ENCODE data around the gene PGS1. TPM values are rescaled to one million over a fixed set of nuclear protein-coding genes. Genes with fewer than 3 reads are reported as not detected.
A peak's percentile ranks its signal among the peaks of the same experiment; 100 is the strongest.

PGS1 gene
- total and polyA plus RNA-seq, 2 donors from 2014 or later, result 15.6 to 65.4 TPM

GRCh38 chr17:78358538-78359320 lies 19.7 kb upstream of the PGS1 start:
- peak overlapping the region; percentile 83 to 95 for H3K27ac ChIP-seq (ENCODE audit: low read depth in 2 of 2, low read length in 2 of 2)
- FAIRE-seq, result no peak
- peaks cover 0 to 9% (median 3%) of the 10 kb centered on the region in 3 donors for H3K36me3 ChIP-seq (ENCODE audit: control insufficient read depth in 2 of 3, insufficient read depth in 3 of 3, low read length in 3 of 3)
- peak overlapping the region; percentile 28 to 81 (median 72) for H3K4me3 ChIP-seq (ENCODE audit: low read length in 3 of 3)
- no peaks in the 10 kb centered on the region for H3K9me3 ChIP-seq (ENCODE audit: control insufficient read depth in 2 of 3, insufficient read depth in 1 of 3, low read length in 3 of 3)
- H3K27me3 ChIP-seq (ENCODE audit: control insufficient read depth, insufficient read depth, low read length), result no peaks in the 10 kb centered on the region
- peaks cover 0 to 12% (median 9%) of the 10 kb centered on the region in 3 donors for H3K4me1 ChIP-seq (ENCODE audit: control insufficient read depth in 2 of 3, insufficient read depth in 2 of 3, low read depth in 1 of 3, low read length in 3 of 3)
- DNase-seq, result peak; percentile 60 to 84 (median 71)
- TF ChIP-seq CTCF (IDR thresholded peaks at IDR 0.05; ENCODE audit: borderline replicate concordance, extremely low read depth, insufficient read depth), result no peak
- peak overlapping the region in 2 of 3 donors; percentile 73 to 81 for H3K9ac ChIP-seq (ENCODE audit: low read length in 3 of 3)
- intact Hi-C loops (cut with DNase I), result no loop called here

DNA sequence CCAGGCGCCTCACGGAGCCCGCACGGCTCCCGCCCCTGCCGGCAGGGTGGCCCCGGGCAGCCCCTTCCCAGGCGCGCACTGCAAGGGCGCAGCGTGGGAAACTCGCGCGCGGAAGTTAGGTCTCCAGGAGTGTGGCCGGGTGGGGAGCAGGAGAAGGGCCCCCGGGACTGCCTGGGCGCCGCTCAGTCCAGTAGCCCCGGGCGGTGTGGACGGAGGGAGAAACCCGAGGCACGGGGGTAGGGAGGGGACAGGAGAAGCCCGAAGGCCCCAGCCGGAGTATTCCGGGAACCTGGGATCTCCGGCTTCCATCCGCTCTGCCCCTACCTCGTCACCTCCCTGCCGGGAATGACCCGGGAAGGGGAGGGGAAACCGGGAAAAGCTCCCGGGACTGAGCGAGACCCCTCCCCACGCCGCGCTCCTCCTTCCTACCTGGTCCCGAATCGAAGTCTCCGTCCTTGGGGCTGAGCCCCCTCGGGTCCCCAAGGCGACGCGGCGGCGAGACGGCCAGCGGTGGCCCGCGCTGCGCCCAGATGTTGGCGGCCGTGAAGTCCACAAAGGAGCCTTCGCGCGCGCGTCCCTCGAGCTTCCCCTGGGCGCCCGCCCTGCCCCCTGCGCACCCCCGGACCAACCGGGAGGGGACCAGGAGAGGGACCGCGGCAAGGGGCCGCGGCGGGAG lies 19.0 kb upstream of the PGS1 start:
- DNase-seq (peak in 3 of 5 donors; percentile 59 to 72 (median 68)), FAIRE-seq (no peak)
- intact Hi-C loops (cut with DNase I), result no loop called here
- Histone ChIP-seq H3K27me3 (ENCODE audit: control insufficient read depth, insufficient read depth, low read length) (no peaks in the 10 kb centered on the region), H3K4me1 (ENCODE audit: control insufficient read depth in 2 of 3, insufficient read depth in 2 of 3, low read depth in 1 of 3, low read length in 3 of 3) (peaks cover 0 to 11% (median 6%) of the 10 kb centered on the region in 3 donors), H3K9ac (ENCODE audit: low read length in 3 of 3) (peak overlapping the region in 2 of 3 donors; percentile 73 to 81), H3K36me3 (ENCODE audit: control insufficient read depth in 2 of 3, insufficient read depth in 3 of 3, low read length in 3 of 3) (peaks cover 0 to 9% (median 3%) of the 10 kb centered on the region in 3 donors), H3K27ac (ENCODE audit: low read depth in 2 of 2, low read length in 2 of 2) (peak overlapping the region; percentile 83 to 95), H3K4me3 (ENCODE audit: low read length in 3 of 3) (peak overlapping the region; percentile 56 to 81 (median 72)), H3K9me3 (ENCODE audit: control insufficient read depth in 2 of 3, insufficient read depth in 1 of 3, low read length in 3 of 3) (no peaks in the 10 kb centered on the region)
- TF ChIP-seq CTCF (IDR thresholded peaks at IDR 0.05; ENCODE audit: borderline replicate concordance, extremely low read depth, insufficient read depth), result no peak

DNA sequence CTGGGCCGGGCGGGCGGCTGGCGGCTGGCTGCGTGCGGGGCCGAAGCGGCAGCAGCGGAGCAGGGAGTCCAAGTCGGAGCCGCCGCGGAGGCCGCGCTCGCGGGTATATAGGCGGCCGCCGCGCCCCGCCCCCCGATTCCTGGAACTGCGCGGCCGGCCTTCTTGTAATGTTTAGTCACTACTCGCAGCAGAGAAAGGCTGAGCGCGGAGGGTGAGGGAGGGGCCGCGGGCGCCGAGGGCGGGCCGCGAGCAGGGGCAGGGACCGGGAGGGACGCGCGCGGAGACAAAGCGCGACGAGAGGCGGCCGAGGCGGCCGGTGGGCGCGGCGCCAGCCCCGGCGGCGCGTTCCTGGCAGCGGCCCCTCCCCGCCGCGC lies 18.5 kb upstream of the PGS1 start, which contains the start of gene SOCS3:
SOCS3 (minus strand) TSS at position 81 of the 374 bp plus-strand sequence. CDS start 982 bp downstream, outside the sequence.
- Histone ChIP-seq H3K27ac (ENCODE audit: low read depth in 2 of 2, low read length in 2 of 2) (peak within 1 kb of the TSS; percentile 83 to 95), H3K4me3 (ENCODE audit: low read length in 3 of 3) (peak within 1 kb of the TSS; percentile 56 to 81 (median 72)), H3K27me3 (ENCODE audit: control insufficient read depth, insufficient read depth, low read length) (no peaks in the 10 kb centered on the region), H3K36me3 (ENCODE audit: control insufficient read depth in 2 of 3, insufficient read depth in 3 of 3, low read length in 3 of 3) (peaks cover 0 to 9% (median 3%) of the 10 kb centered on the region in 3 donors), H3K4me1 (ENCODE audit: control insufficient read depth in 2 of 3, insufficient read depth in 2 of 3, low read depth in 1 of 3, low read length in 3 of 3) (peaks cover under 1 to 11% (median 6%) of the 10 kb centered on the region in 3 donors), H3K9ac (ENCODE audit: low read length in 3 of 3) (peak within 1 kb of the TSS in 2 of 3 donors; percentile 73 to 81), H3K9me3 (ENCODE audit: control insufficient read depth in 2 of 3, insufficient read depth in 1 of 3, low read length in 3 of 3) (no peaks in the 10 kb centered on the region)
- peak; percentile 97 to 100 (median 98) for DNase-seq
- TF ChIP-seq CTCF (IDR thresholded peaks at IDR 0.05; ENCODE audit: borderline replicate concordance, extremely low read depth, insufficient read depth), result no peak
- FAIRE-seq, result no peak
- intact Hi-C loops (cut with DNase I), result no loop called here

All from kidney (tissue), 14 donors.